Neural crest cell (in vitro differentiated cells): ENCODE measurements around the gene ARHGAP26. TPM values are rescaled to one million over a fixed set of nuclear protein-coding genes. Genes with fewer than 3 reads are reported as not detected.

Experiments
- DNase-seq: peaks from one replicate; pipeline ENCODE4 v3.0.0; 2021; ENCODE audit warnings: low read depth, mixed read lengths, low spot score
- H3K27ac Mint-ChIP-seq: one replicate; pipeline ENCODE4 v1.8.0; 2021; ENCODE audit warnings: mild to moderate bottlenecking, mixed read lengths; ENCODE audit not compliant: unreplicated experiment
- H3K27me3 Mint-ChIP-seq: 2 replicates; pipeline ENCODE4 v1.8.0; 2021; ENCODE audit warnings: low read depth, mild to moderate bottlenecking, mixed read lengths
- H3K36me3 Mint-ChIP-seq: 2 replicates; pipeline ENCODE4 v1.8.0; 2021; ENCODE audit warnings: low read depth, mild to moderate bottlenecking, mixed read lengths
- H3K4me1 Mint-ChIP-seq: 2 replicates; pipeline ENCODE4 v1.8.0; 2021; ENCODE audit warnings: mixed read lengths
- H3K4me3 Mint-ChIP-seq: one replicate; pipeline ENCODE4 v1.8.0; 2021; ENCODE audit warnings: mild to moderate bottlenecking, mixed read lengths
- H3K9me3 Mint-ChIP-seq: 2 replicates; pipeline ENCODE4 v1.8.0; 2021; ENCODE audit warnings: mixed read lengths
- CTCF ChIP-seq: fragments of 200-600 bp; sonication (generic); conservative IDR thresholded peaks from 2 replicates; pipeline ENCODE4 v1.5.0; 2021; ENCODE audit warnings: antibody characterized with exemption, mild to moderate bottlenecking
- total RNA-seq: library from RNA; stranded (reverse); gene quantifications from 2 replicates; pipeline ENCODE4 v1.2.1, GENCODE V29; 2021

Gene ARHGAP26
- total RNA-seq, 1 donor from 2014 or later: 5.5 TPM

DNA sequence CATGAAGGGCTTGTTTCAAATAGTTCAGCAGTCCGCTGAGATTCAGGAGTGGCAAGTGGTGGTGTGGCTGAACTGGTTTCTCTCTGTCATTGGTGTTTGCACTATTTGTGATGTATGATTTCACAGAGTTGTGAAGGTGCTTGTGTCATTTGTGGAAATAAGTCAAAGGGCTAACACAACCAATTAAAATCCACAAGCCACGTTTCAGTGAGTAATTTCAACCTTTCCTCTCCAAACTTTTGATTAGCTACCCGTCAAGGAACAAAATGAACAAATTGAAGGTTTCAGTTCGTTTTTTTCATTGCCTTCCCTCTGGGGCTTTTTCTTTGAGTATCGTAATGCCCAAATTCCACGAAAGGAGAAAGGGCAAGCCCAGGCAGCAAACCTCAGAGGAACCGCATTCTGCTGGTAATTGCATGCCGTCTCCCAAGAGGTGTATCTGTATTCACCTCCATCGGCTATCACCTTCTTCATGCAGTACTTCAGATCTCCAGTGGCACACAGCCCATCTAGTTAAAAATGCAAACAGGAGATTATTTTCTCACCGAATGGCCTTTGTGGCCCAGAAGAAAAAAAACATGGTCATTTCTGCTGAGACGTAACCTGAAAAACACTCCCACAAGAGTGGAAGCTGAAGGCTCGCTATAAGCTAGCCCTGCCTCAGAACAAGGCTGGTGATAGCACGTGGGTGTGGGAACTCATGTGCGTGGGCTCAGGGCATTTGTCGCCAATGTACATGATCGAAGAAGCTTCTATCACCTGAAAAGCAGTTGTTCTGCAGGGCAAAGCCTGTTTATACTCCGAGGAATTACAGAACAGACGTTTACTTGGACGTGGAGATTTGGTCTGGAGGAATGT lies 436.2 kb downstream of the ARHGAP26 start:
- Mint-ChIP-seq H3K27me3 (no peaks in the 10 kb centered on the region), H3K4me1 (no peaks in the 10 kb centered on the region), H3K27ac (no peak overlapping the region), H3K36me3 (peaks cover 3% of the 10 kb centered on the region), H3K9me3 (peaks cover 3% of the 10 kb centered on the region), H3K4me3 (no peak overlapping the region)
- no peak for TF ChIP-seq CTCF
- DNase-seq: no peak

- peaks cover 3% of the 10 kb centered on the region for H3K36me3 Mint-ChIP-seq
- no peak overlapping the region for H3K4me3 Mint-ChIP-seq
- H3K27ac Mint-ChIP-seq: no peak overlapping the region
- no peak for TF ChIP-seq CTCF
- no peaks in the 10 kb centered on the region for H3K27me3 Mint-ChIP-seq
- peaks cover 3% of the 10 kb centered on the region for H3K9me3 Mint-ChIP-seq
- DNase-seq: no peak
- peaks cover 2% of the 10 kb centered on the region for H3K4me1 Mint-ChIP-seq
Measured at GRCh38 chr5:143207058-143207457, 436.9 kb downstream of the ARHGAP26 start.

DNA sequence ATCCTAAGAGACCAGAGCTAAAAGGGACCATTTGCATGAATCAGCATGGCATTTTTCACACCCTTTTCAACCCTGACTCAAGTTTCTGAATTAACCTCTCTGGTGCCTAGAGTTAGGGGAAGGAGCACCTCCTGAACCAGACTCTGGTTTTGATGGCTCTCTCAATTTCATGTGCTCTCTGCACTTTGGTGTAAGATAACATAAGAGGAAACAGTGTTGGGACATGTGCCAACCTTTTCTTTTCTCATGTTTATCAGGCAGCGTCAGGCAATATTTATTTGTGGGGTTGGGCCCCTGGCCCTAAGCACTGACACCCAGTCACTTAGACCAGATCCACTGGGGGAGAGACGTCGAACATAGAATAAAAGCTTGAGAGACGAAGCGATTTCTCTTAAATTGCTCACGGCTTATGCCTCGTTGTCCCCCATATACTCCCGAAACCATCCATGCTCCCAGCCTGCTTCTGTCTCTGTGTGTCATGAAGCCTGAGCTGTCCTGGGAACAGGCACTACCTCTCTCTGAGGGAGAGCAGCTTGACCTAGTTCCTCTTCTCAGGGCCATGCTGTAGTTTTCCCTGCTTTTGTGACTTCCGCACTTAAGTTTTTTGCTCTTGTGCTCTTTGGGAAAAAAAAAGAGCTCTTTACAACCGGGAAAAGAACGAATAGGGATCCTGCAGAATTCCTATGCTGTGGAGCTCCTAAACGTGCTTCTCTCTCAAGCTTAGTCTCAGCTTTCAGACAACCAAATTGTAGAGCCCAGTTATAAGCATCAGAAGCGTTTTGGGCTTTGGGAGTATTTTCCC lies 437.6 kb downstream of the ARHGAP26 start:
- H3K4me1 Mint-ChIP-seq: peaks cover 8% of the 10 kb centered on the region
- H3K9me3 Mint-ChIP-seq: no peaks in the 10 kb centered on the region
- no peaks in the 10 kb centered on the region for H3K27me3 Mint-ChIP-seq
- no peak for DNase-seq
- peaks cover 3% of the 10 kb centered on the region for H3K36me3 Mint-ChIP-seq
- H3K4me3 Mint-ChIP-seq: no peak overlapping the region
- no peak for TF ChIP-seq CTCF
- H3K27ac Mint-ChIP-seq: no peak overlapping the region

GRCh38 chr5:143208365-143208641 lies 438.1 kb downstream of the ARHGAP26 start:
- TF ChIP-seq CTCF: no peak
- peaks cover 3% of the 10 kb centered on the region for H3K36me3 Mint-ChIP-seq
- peaks cover 10% of the 10 kb centered on the region for H3K4me1 Mint-ChIP-seq

DNA sequence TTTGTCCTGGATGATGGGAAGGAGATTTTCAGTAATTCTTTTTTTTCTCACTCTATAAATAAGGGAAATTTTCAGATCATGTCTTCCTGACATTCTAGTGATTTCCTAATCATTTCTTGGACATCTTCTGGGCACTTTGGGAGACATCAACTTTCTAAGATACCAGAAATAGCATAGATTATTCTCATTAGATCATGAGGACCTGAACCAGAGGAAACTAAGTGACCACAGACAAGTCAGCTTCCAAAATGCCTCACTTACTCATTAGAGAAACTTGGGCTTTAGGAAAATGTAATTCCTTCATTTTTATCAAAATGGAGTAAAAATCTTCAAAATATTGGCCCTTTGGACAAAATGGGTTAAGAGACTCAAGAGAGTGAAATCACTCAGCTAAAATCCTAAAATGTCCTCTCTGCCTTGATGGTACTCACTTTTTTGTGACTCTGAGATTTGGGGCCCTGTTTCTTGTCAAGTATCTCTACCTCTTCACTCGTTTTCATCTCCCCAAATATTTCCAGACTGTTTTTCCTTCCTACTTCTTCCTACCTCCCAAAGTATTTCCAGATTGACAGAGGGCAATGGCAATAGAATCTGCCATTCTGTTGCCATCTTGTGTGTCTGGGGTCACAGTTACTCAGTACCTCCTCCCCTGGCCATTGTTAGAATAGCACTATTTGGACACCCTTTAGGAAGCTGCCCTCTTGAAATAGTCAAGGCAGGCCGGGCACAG lies 438.8 kb downstream of the ARHGAP26 start:
- Mint-ChIP-seq H3K4me1 (peaks cover 17% of the 10 kb centered on the region), H3K27ac (no peak overlapping the region), H3K4me3 (no peak overlapping the region), H3K36me3 (peaks cover 3% of the 10 kb centered on the region), H3K9me3 (no peaks in the 10 kb centered on the region), H3K27me3 (no peaks in the 10 kb centered on the region)
- TF ChIP-seq CTCF: peak; percentile 29
- no peak for DNase-seq

More at GRCh38 chr5:143208365-143208641, 438.1 kb downstream of the ARHGAP26 start:
- Mint-ChIP-seq H3K27me3 (no peaks in the 10 kb centered on the region), H3K27ac (no peak overlapping the region), H3K9me3 (no peaks in the 10 kb centered on the region), H3K4me3 (no peak overlapping the region)
- no peak for DNase-seq
